ENCODE measurements around the gene ITGB1BP1.

Gene ITGB1BP1

GRCh38 chr2:9382604-9383235 lies 40.6 kb downstream of the ITGB1BP1 start:
- H3K9me3 ChIP-seq = no peaks in the 10 kb centered on the region
- H3K9ac ChIP-seq = no peak overlapping the region
- H3K27me3 ChIP-seq = no peaks in the 10 kb centered on the region
- TF ChIP-seq Cebpa-rat (IDR thresholded peaks at IDR 0.05) = no peak
- H3K4me2 ChIP-seq = no peak overlapping the region
- H3K36me3 ChIP-seq = peaks cover 98% of the 10 kb centered on the region
- no peaks in the 10 kb centered on the region for H4K20me1 ChIP-seq
- H3K4me1 ChIP-seq = peaks cover 21% of the 10 kb centered on the region
- no peak overlapping the region for H3K4me3 ChIP-seq
- no peak overlapping the region for H3K27ac ChIP-seq

- no peak overlapping the region for H3K9ac ChIP-seq
- no peaks in the 10 kb centered on the region for H3K9me3 ChIP-seq
Observed at GRCh38 chr2:9380702-9381628, 42.4 kb downstream of the ITGB1BP1 start.

GRCh38 chr2:9379391-9379755 lies 44.0 kb downstream of the ITGB1BP1 start:
- no peak overlapping the region for H3K4me3 ChIP-seq
- no peaks in the 10 kb centered on the region for H3K27me3 ChIP-seq
- 0 out of 2 replicates have a peak overlapping the region, but pooled peaks have one; percentile 16 for H3K27ac ChIP-seq
- no peak for TF ChIP-seq Cebpa-rat (IDR thresholded peaks at IDR 0.05)
- no peak overlapping the region for H3K4me2 ChIP-seq
- H3K9me3 ChIP-seq = no peaks in the 10 kb centered on the region
- H4K20me1 ChIP-seq = no peaks in the 10 kb centered on the region
- H3K4me1 ChIP-seq = peaks cover 29% of the 10 kb centered on the region
- H3K36me3 ChIP-seq = peaks cover 98% of the 10 kb centered on the region
- H3K9ac ChIP-seq = no peak overlapping the region

More at GRCh38 chr2:9380702-9381628, 42.4 kb downstream of the ITGB1BP1 start:
- TF ChIP-seq Cebpa-rat (IDR thresholded peaks at IDR 0.05) = no peak
- no peaks in the 10 kb centered on the region for H3K27me3 ChIP-seq
- H3K4me2 ChIP-seq = no peak overlapping the region
- H3K4me1 ChIP-seq = peaks cover 29% of the 10 kb centered on the region
- H4K20me1 ChIP-seq = no peaks in the 10 kb centered on the region
- no peak overlapping the region for H3K4me3 ChIP-seq
- H3K27ac ChIP-seq = no peak overlapping the region
- peaks cover 98% of the 10 kb centered on the region for H3K36me3 ChIP-seq

DNA sequence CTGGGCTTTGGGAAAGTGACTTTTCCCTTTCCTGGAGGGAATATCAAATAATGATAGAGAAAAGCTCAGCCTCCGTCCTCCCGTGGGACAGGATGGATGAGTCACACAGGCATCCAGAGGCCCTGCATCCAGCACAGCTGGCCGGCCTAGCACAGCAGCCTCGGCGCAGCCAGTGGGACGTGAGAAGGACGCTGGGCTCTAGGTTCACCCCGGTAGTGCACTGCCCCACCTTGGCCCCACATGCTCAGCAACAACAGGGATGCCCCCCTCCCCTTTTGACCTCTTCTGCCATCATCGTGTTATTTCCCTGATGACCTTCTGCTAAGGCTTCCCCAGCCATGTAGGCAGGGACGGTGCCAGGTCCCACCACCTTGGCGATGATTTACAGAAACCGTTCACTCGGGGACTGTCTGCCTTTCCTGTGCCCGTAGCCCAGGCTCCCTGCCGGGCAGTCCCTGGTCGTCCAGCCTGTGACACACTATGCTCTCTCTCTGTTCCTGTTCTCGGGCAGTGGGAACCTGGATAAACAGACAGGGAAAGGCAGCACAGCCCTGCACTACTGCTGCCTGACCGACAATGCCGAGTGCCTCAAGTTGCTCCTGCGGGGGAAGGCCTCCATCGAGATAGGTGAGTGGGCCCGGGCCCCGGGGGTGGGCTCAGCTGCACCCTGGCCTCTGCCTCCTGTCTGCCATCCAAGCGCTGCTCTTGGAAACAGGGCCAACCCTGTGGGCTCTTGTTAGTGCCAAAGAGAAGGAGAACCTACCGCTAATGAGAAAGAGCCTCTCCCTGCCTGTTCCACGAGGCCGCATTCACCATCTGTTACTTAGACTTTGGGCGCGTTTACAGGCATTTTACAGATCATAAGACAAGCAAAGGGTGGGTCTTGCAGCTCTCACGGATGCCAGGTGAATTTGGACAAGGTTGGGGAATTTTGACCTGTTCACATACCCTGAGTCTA lies 44.6 kb downstream of the ITGB1BP1 start:
- TF ChIP-seq Cebpa-rat (IDR thresholded peaks at IDR 0.05) = no peak
- H3K9me3 ChIP-seq = no peaks in the 10 kb centered on the region
- no peaks in the 10 kb centered on the region for H3K27me3 ChIP-seq
- peaks cover 33% of the 10 kb centered on the region for H3K4me1 ChIP-seq
- H3K4me3 ChIP-seq = no peak overlapping the region
- peaks cover 100% of the 10 kb centered on the region for H3K36me3 ChIP-seq
- H3K9ac ChIP-seq = no peak overlapping the region
- H3K4me2 ChIP-seq = no peak overlapping the region
- H4K20me1 ChIP-seq = no peaks in the 10 kb centered on the region
- peak overlapping the region; percentile 16 for H3K27ac ChIP-seq

DNA sequence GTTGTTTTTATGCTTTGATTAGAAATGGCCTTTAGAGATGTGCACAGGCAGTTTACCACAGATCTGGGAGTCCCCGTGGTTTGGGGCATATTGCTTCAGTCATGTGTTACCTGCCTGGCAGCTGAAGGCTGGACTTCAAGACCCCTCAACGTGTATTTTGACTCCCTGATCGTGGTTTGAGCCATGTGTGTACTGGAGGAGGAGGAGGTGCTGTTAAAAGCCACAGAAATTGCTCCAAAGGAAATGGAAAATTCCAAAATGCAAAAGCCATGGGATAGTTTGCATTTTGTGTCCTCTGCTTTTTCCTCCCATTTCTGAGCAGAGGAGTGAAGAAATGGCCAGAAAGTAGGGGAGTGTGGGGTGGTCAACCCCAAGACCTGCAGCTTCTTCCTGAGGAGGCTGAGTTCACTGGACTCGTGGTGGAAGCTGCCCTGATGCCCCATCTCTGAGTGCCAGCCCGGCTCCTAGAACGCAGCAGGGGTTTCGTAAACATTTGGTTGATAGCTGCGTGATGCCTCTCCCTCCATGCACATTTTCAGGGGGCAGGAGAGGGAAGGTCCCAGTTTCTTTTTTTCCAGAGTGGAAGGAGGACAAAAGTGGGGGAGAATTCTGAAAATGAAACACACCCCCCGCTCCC lies 45.7 kb downstream of the ITGB1BP1 start:
- no peaks in the 10 kb centered on the region for H3K9me3 ChIP-seq
- no peaks in the 10 kb centered on the region for H3K27me3 ChIP-seq
- no peak for TF ChIP-seq Cebpa-rat (IDR thresholded peaks at IDR 0.05)
- H3K36me3 ChIP-seq = peaks cover 98% of the 10 kb centered on the region
- H3K4me3 ChIP-seq = no peak overlapping the region
- peaks cover 44% of the 10 kb centered on the region for H3K4me1 ChIP-seq
- H3K4me2 ChIP-seq = no peak overlapping the region; the same call in 1 of the 2 replicates
- no peaks in the 10 kb centered on the region for H4K20me1 ChIP-seq
- no peak overlapping the region for H3K9ac ChIP-seq
- peak overlapping the region; percentile 16; the same call in 1 of the 2 replicates for H3K27ac ChIP-seq

- H3K27me3 ChIP-seq = no peaks in the 10 kb centered on the region
- TF ChIP-seq Cebpa-rat (IDR thresholded peaks at IDR 0.05) = no peak
- peaks cover 61% of the 10 kb centered on the region for H3K4me1 ChIP-seq
- 0 out of 2 replicates have a peak overlapping the region, but pooled peaks have one; percentile 9 for H3K27ac ChIP-seq
- no peak overlapping the region for H3K4me3 ChIP-seq
- no peaks in the 10 kb centered on the region for H4K20me1 ChIP-seq
- H3K36me3 ChIP-seq = peaks cover 94% of the 10 kb centered on the region
- no peaks in the 10 kb centered on the region for H3K9me3 ChIP-seq
- no peak overlapping the region for H3K4me2 ChIP-seq
- H3K9ac ChIP-seq = no peak overlapping the region
Observed at GRCh38 chr2:9375857-9376428, 47.4 kb downstream of the ITGB1BP1 start.

- peak overlapping the region; percentile 68 for H3K27ac ChIP-seq
- no peak for TF ChIP-seq Cebpa-rat (IDR thresholded peaks at IDR 0.05)
Observed at GRCh38 chr2:9374071-9374730, 49.1 kb downstream of the ITGB1BP1 start.

DNA sequence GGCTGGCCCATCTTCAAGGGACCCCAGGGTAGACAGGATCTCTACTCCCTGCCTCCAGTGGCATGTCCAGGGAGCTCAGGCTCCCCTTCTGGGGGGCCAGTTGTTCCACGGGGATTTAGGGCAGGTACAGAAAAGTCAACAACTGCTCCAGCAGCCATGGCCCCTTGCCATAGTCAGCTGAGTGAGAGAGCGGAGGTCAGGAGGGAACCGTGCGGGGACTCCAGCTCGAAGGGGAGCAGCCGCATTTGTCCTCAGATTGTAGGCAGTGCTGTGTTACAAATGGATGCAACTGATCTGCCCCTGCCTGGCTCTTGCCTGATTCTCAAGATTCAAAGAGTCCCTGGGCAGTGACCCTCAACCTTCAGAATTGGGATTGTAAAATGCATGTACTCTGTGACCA lies 49.9 kb downstream of the ITGB1BP1 start:
- H3K36me3 ChIP-seq = peaks cover 94% of the 10 kb centered on the region
- no peak overlapping the region for H3K4me3 ChIP-seq
- H3K27me3 ChIP-seq = no peaks in the 10 kb centered on the region
- no peak for TF ChIP-seq Cebpa-rat (IDR thresholded peaks at IDR 0.05)
- no peaks in the 10 kb centered on the region for H4K20me1 ChIP-seq
- peak overlapping the region; percentile 82 for H3K4me2 ChIP-seq
- H3K27ac ChIP-seq = peak overlapping the region; percentile 68
- peak overlapping the region; percentile 52; the same call in 1 of the 2 replicates for H3K9ac ChIP-seq
- no peaks in the 10 kb centered on the region for H3K9me3 ChIP-seq
- H3K4me1 ChIP-seq = peaks cover 61% of the 10 kb centered on the region

More at GRCh38 chr2:9374071-9374730, 49.1 kb downstream of the ITGB1BP1 start:
- H3K9ac ChIP-seq = no peak overlapping the region
- H3K4me3 ChIP-seq = no peak overlapping the region
- peaks cover 67% of the 10 kb centered on the region for H3K4me1 ChIP-seq
- peaks cover 94% of the 10 kb centered on the region for H3K36me3 ChIP-seq
- no peaks in the 10 kb centered on the region for H3K9me3 ChIP-seq
- no peaks in the 10 kb centered on the region for H3K27me3 ChIP-seq
- no peaks in the 10 kb centered on the region for H4K20me1 ChIP-seq
- H3K4me2 ChIP-seq = no peak overlapping the region

All from BLaER1 (cell line).